Activated CD4-positive, alpha-beta T cell treated with anti-CD3 and anti-CD28 coated beads, Interleukin-2, Interleukin-4, amounts not matched to agents 100 ng/mL and 50 ng/mL, durations not matched to agents 16 hours and 8 hours (primary cell): ENCODE measurements around the gene KCTD19.

ENCODE experiments used
- DNase-seq: peaks from one replicate; pipeline ENCODE4 v3.0.0-alpha.2; 2020; ENCODE audit warnings: low spot score

Gene KCTD19

DNA sequence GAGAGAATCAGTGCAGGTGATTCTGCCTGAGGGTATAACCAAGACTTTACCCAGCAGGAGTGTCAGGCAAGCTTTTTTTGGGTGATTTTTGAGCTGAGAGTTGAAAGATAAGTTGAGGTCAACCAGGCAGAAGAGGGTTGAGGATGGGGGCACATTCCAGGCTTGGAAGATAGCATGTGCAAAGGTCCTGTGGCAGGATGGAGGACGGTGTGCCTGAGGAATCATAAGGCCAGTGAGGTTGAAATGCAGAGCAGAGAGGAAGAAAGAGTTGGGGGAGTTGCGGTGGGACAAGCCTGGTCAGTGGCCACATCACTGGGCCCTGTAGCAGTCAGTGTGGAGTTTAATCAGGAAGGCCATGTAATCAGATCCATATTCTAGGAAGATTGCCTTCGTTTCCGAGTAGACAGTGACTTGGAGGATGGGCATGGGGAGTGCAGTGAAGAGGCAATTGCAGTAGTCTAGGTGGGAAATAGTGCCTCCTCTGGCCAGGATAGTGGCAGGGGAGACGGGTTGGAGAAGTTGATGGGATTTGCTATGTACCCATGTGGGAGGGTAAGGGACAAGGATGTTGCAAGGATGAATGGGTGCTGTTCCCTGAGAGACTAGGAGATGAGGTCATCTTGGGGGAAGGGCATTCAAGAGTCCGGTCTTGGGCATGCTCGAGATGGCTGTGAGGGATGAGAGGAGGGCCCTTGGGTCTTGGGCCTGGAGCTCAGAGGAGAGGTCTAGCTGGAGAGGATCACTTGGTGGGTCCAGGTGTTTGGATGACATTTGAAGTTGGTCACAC is 43.3 kb downstream of the KCTD19 start:
- DNase-seq, result no peak

DNA sequence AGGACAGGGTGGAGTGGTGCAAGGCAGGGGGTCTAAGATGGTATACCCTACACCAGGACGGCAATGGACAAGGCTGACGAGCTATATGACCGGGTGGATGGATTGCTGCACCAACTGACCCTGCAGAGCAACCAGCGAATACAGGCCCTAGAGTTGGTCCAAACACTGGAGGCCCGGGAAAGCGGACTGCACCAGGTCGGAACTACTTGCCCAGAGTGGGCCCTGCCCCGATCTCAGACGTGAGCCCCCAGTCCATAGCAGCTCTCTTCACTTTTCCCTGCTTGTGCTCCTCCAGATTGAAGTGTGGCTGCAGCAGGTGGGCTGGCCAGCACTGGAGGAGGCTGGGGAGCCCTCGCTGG is 44.1 kb downstream of the KCTD19 start:
- DNase-seq, result no peak

DNA sequence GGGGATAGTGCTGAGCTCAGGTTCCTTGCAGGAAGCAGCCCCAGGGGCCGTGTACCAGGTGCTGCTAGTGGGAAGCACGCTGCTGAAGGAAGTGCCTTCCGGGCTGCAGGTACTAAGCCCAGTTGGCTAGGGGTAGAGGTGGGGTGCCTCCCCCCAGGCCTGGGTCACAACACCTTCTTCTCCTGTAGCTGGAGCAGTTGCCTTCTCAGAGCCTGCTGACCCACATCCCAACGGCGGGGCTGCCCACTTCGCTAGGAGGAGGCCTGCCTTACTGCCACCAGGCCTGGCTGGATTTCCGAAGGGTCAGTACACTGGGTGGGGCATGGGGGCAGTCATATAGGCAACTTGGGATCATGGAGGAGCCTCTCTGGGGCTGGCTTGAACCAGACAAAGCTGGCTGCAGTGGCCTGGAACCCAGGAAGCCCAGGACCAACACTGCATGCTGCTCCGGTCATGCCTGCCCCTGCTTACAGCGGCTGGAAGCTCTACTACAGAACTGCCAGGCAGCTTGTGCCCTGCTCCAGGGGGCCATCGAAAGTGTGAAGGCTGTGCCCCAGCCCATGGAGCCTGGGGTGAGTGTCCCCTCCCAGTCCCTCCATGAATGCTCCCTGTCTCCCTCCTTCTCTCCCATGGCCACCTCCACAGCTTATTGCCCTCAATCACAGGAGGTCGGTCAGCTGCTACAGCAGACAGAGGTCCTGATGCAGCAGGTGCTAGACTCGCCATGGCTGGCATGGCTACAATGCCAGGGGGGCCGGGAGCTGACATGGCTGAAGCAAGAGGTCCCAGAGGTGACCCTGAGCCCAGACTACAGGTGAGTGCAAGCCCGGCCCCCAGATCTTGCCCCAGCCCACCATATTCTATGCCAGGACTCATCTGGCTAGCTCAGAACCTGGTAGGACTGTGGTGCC is 44.8 kb downstream of the KCTD19 start:
- DNase-seq, result no peak

DNA sequence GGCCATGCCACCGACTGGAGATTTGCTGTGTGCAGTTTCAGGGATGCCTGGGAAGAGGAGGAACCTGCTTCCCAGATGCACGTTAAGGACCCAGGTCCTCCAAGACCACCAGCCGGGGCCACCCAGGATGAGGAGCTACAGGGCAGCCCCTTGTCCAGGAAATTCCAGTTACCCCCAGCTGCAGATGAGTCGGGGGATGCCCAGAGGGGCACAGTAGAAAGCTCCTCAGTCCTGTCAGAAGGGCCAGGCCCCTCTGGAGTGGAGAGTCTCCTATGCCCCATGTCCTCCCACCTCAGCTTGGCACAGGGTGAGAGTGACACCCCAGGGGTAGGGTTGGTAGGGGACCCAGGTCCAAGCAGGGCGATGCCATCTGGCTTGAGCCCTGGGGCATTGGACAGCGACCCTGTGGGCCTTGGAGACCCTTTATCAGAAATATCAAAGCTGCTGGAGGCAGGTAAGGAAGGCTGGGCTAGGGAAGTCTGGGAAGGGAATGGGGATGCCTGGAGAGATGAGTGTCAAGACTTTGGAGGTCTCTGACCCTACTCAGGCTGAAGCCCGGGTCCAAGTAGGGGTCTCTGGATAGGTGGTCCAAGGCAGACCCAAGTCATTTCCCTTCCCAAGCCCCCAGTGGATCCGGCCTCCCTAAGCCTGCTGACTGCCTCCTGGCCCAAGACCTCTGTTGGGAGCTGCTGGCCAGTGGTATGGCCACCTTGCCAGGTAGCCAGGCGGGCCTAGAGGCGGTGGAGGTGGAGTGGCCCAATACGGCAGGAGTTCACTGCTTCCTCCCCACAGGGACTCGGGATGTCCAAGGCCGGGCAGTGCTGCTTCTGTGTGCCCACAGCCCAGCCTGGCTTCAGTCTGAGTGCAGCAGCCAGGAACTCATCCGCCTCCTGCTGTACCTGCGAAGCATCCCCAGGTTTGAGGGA is 46.2 kb downstream of the KCTD19 start:
- no peak for DNase-seq

DNA sequence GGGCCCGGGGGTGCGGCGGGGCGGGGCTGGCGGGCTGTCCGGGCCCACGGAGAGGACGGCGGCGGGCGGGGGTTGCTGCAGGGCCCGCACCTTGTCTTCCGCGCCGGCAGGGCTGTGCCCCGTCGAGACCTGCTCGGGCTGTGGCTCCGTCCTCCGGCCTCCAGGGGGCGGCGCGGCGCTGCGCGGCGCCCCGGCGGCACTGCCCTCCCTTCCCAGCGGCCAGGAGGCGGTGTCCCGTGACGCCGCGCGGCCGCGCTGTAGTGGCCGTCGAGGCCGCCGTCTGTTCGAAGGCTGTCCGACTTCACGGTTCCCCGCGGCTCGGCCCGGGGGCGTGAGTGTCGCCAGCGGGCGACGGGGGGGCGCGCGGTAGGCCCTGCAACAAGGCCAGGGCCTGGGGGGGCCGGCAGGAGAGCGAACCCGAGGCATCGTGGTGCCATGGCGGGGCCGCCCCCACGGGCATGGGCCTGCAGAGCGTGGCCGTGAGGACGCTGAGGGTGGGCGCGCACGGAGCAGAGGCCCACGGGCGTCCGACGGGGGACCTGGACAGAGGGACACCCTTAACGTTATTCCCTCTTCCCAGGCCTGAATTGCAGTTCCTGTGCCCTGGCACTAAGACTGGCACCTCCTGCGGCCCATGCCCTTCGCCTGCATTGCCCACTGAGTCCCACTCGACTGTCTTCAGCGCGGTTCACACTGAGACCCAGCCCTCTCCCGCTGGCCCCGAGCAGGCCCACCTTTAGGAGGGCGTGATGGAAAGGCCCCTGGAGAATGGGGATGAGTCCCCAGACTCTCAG is 47.0 kb downstream of the KCTD19 start, which contains the start of gene PLEKHG4:
PLEKHG4 (plus strand) TSS at position 237 of the 794 bp plus-strand sequence; CDS start at position 750, 513 bp downstream.
- peak; percentile 87 for DNase-seq

DNA sequence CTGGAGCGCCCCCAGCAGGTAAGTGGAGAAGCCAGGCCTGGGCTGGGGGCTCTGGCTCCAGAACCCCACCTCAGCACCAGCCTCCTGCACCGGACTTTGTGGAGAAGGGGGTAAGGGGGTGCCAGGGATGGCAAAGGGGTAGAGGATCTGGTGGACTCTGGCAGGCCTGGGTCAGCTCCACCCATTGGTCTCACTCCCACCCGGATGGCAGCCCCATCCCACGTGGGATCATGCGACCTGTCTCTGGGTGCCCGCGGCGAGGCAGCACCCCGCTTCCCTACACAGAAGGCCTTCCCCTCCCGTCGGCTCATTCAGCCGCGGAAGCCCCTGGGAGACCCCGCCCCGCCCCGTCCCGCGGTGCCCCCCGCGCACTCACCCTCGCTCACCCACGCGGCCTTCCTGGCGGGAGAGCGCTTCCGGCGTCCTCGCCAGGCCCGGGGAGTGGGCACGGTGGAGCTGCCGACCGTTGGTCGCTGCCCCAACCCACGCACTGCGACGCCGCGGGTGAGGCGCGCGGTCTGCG is 47.7 kb downstream of the KCTD19 start:
- peak; percentile 59 for DNase-seq

DNA sequence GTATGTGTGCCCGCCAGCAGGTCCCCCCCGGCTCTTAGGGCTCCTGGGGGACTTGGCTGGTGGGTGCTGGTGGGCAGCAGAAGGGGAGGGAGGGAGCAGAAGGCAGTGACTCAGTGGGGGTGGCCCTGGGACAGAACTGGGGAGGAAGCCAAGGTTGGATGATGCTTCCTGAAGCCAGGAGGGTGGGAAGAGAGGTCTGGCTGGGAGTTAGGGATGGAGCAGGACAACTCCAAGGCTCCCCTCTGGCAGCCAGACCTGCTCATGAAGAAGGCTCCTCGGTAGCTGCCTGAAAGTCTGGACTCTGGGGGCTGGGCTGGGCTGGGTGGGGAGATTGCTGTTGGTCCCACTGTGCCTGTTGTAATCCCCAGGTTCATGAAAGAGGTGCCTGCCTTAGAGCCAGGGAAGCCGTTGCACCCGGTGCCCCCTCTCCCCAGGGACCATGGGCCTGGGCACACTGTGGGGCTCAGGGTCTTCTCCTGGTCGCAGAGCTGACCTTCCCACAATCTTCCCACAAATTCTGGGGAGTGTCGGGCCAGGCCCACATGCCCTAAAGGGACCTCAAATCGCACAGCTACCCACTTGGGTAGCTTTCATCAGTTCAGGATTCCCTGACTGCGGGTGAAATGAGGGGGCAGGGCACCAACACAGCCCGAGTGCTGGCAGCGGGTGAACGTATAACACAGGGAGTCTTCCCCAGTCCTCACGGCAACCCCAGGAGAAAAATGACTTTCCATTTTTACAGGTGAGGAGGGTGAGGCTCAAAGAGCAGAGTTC is 48.4 kb downstream of the KCTD19 start:
- no peak for DNase-seq

DNA sequence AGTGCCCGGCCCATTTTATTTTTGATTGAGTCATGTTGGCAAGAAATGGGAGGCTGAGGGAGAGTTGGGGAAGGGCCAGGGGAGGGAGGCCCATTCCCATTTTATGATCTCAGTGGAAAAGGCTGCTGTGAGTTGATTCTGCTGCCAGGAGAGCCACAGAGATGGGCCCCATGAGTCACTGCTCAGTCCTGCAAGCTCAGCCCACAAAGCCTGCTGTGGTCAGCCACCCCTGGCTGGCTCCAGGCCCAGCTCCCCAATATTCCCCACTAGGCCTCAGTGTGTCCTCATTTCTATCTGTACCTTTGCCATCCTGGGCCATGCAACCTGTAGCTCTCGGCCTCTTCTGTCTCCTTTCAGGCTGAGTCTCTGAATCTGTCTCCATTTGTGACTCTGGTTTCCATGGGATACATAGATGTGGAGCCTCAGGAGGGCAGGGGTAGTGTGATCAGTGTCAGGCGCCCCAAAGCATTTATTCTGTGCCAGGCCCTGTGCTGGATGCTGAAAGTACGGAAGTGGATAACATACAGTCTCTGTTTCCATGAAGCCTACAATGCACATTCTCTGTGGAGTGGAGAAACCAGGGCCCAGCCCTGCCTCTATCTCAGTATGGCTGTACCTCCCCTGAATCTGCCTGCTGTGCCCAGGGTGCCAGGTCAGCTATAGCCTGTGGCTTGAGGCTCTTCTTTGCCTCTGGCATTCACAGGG is 49.1 kb downstream of the KCTD19 start:
- peak; percentile 16 for DNase-seq

DNA sequence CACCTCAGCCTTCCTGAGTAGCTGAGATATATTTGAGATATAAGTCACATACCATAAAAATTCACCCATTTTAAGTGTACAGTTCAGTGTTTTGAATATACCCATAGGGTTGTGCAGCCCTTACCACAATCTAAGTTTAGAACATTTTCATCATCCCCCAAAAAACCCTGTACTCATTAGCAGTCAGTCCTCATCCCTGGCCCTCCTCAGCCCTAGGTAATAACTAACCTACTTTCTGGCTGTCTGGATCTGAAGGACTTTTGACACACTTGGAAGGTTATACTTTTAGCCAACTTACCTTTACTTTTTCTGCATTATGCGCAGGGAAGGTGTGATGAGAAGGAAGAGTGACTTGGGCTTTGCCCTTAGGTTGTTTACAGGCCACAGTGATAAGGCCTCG is 51.2 kb downstream of the KCTD19 start:
- no peak for DNase-seq

DNA sequence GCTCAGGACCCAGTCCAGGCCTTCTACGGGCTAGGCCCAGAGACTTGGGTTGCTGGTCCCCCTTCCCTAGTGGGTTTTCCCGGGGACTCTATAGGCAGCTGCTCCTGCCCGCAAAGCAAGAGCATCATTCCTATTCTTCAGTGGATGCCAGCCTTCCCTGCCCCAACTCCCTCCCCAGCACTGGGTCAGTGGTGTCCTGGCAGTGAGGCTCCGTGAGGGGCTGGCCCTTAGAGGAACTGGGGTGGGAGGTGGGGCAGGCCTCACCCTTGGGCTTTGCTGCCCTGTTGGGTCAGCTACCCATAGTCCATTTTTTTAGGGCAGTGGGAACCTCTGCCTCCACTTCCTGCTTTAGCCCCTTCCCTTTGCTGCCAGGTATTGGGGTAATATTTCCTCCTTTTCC is 55.1 kb downstream of the KCTD19 start:
- DNase-seq, result no peak

DNA sequence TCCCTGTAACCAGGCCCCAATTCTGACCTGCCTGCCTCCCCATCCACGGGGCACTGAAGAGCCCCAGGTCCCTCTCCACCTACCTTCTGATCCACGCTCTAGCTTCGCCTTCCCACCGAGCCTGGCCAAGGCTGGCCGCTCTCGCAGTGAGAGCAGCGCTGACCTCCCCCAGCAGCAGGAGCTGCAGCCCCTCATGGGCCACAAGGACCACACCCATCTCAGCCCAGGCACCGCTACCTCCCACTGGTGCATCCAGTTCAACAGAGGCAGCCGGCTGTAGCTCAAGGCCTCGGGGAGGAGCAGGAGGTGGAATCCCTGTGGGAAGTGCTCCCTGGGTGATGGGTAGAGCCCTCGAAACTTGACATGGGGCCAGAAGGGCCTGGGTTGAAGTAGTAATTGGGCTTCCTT is 55.6 kb downstream of the KCTD19 start:
- no peak for DNase-seq

DNA sequence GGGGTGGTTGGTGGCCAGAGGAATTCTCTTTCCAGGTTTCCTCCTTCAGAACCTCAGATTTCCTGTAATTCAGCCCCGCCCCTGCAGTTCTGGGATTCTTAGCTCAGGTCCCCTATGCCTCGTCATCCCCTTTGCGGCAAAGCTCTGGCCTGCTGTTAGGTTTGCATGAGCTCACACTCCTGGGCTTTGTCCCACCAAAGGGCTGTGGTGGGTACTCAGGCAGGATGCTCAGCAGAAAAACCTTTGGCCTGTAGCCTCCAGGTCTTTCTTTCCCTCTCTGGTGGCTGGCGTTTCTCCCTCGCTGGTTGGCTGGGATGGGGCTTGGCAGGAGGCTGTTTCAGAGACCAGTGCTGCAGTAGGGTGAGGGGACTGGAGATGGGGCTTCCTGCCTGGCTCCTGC is 56.8 kb downstream of the KCTD19 start:
- no peak for DNase-seq

DNA sequence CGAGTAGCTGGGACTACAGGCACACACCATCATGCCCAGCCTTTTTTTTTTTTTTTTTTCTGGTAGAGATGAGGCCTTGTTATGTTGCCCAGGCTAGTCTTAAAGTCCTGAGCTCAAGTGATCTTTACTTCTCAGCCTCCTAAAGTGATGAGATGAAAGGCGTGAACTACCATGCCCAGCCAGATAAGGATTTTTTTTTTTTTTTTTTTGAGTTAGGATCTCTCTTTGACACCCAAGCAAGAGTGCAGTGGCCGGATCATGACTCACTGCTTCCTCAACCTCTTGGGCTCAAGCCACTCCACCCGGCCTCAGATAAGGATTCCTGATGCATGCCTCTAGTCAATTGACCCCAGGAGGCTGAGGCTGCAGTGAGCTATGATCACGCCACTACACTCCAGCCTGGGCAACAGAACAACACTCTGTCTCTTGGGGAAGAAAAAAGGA is 58.4 kb downstream of the KCTD19 start:
- no peak for DNase-seq

DNA sequence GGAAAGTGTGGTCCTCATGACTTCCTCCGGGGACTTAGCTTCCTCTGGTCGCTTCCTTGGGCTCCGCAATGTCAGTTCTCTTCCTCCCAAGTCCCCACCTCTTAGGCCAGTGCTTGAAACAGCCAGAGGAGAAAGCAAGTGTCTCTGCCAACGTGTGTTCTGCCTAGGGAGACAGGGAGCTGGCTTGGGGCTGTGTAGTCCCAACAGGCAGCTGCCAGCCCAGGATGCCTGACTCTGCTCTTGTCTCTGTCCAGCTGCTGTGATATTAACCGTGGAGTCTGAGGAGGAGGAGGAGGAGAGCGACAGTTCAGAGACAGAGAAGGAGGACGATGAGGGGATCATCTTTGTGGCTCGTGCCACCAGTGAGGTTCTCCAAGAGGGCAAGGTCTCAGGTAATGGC is 60.7 kb downstream of the KCTD19 start:
- DNase-seq, result no peak

DNA sequence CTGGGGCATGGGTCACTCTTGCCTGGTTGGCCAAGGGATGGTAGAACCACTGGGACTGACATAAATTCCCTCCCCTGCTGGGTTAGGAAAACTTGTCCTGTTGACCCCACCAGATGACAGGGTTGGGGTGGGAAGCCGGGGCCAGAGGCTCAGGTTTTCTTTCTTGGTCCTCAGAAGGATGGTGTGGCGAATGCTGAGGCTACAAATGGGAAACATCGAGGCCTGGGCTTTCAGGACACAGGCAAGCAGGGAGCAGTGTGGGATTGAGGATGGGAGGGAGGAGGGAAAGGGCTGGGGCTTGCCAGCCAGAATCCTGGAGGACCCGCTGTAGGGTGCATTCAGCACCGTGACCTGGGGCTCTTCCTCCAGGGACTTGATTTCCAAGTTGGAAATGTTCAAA is 61.7 kb downstream of the KCTD19 start:
- no peak for DNase-seq

DNA sequence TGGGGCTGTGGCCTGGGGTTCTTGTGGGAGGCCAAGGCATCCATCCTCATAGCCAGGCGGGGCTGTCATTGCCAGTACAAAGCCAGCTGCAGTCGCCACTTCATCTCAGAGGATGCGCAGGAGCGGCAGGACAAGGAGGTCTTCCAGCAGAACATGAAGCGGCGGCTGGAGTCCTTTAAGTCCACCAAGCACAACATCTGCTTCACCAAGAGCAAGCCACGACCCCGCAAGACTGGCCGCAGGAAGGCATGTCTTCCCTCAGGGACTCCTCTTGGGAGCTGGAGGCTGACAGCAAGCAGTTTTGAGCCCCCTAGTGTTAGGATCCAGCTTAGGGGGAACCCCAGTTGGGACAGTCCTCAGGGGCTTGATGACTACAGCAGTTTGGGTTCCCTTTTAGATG is 62.3 kb downstream of the KCTD19 start:
- no peak for DNase-seq

DNA sequence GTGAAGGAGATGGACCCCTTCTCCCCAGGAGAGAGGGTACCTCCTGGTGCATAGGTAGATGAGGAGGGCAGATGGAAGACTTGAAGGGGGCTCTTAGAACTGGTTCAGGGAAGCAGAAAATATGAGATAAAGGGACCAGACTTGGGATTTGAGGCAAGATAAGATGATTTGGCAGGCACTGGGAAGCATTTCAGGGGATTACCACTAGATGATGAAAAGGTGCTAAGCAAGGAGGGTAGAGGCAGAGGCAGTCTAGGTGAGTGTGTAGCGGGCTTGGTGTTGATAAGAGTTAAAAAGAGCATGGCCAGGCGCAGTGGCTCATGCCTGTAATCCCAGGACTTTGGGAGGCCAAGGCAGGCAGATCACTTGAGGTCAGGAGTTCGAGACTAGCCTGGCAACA is 63.3 kb downstream of the KCTD19 start:
- DNase-seq, result no peak

DNA sequence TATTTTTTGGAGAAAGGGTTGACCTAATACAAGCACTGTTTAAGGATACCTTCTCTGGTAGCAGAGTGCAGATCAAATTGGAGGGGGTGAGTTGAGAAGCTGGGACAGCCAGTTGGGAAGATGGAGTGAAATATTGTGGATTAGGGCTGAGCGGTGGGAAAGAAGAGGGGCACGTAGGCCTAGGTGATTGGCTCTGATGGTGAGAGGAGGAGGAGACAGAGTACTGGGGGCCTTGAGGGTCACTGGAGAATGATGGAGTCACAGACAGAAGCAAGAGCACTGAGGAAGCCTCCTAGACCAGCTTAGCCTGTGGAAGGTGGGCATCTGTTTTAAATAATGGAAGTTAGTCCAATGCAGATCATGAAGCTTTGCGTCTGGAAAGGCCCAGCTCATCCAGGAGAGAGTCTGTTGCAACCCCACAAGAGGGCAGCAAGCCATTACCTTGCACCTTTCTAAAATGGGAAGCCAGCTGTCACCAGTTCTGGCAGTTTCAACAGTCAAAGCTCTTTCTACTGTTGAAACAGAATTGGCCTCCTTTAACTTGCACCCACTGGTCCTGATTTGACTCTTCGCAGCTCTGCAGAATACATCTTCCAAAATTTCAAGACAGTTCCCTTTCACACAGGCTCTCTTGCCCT is 66.0 kb downstream of the KCTD19 start:
- DNase-seq, result peak; percentile 50

DNA sequence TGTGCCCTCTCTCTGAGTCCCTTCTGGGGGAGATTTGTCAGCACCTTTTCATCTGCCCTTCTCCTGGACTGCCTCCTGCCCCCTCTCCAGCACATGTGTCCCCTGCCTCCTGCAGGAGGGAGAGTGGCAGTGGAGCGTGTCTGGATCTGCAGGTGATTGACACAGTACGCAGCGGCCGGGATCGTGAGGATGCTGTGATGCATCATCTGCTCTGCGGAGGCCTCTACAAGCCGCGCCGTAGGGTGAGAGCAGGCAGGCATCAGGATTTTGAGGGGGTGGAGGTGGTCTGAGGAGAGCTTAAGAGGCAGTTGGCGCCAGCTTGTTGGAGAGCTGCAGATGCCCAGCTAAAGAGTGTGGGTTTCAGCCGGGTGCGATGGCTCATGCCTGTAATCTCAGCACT is 66.8 kb downstream of the KCTD19 start:
- DNase-seq, result no peak
